Measurements from ENCODE around the gene SKAP1.

SKAP1 gene

GRCh38 chr17:48134912-48135480, 295.0 kb downstream of the SKAP1 start:
- peak in 1 of 2 experiments; percentile 18 for DNase-seq
- TF ChIP-seq POLR2A (IDR thresholded peaks at IDR 0.05; ENCODE audit: low read length) = no peak
- TF ChIP-seq GATA1 (IDR thresholded peaks at IDR 0.05; ENCODE audit: low read depth, low read length) = no peak

- TF ChIP-seq GATA1 (IDR thresholded peaks at IDR 0.05; ENCODE audit: low read depth, low read length) (no peak), POLR2A (IDR thresholded peaks at IDR 0.05; ENCODE audit: low read length) (no peak)
- no peak for DNase-seq
Measured at GRCh38 chr17:48132385-48132784, 297.6 kb downstream of the SKAP1 start.

- DNase-seq = peak; percentile 60 to 81
- TF ChIP-seq GATA1 (IDR thresholded peaks at IDR 0.05; ENCODE audit: low read depth, low read length) (no peak), POLR2A (IDR thresholded peaks at IDR 0.05; ENCODE audit: low read length) (no peak)
Measured at GRCh38 chr17:48131216-48131824, 298.7 kb downstream of the SKAP1 start.

- TF ChIP-seq GATA1 (IDR thresholded peaks at IDR 0.05; ENCODE audit: low read depth, low read length) (no peak), POLR2A (IDR thresholded peaks at IDR 0.05; ENCODE audit: low read length) (no peak)
- DNase-seq = no peak
Measured at GRCh38 chr17:48129981-48130380, 300.0 kb downstream of the SKAP1 start.

GRCh38 chr17:48128400-48128799, 301.6 kb downstream of the SKAP1 start:
- no peak for TF ChIP-seq GATA1 (IDR thresholded peaks at IDR 0.05; ENCODE audit: low read depth, low read length)
- TF ChIP-seq POLR2A (IDR thresholded peaks at IDR 0.05; ENCODE audit: low read length) = no peak
- DNase-seq = no peak

- no peak for DNase-seq
- TF ChIP-seq GATA1 (IDR thresholded peaks at IDR 0.05; ENCODE audit: low read depth, low read length) = no peak
- no peak for TF ChIP-seq POLR2A (IDR thresholded peaks at IDR 0.05; ENCODE audit: low read length)
Measured at GRCh38 chr17:48127371-48128051, 302.5 kb downstream of the SKAP1 start.

GRCh38 chr17:48126532-48126850, 303.5 kb downstream of the SKAP1 start:
- no peak for TF ChIP-seq POLR2A (IDR thresholded peaks at IDR 0.05; ENCODE audit: low read length)
- TF ChIP-seq GATA1 (IDR thresholded peaks at IDR 0.05; ENCODE audit: low read depth, low read length) = no peak
- no peak for DNase-seq

GRCh38 chr17:48125829-48126531, 304.0 kb downstream of the SKAP1 start:
- no peak for TF ChIP-seq GATA1 (IDR thresholded peaks at IDR 0.05; ENCODE audit: low read depth, low read length)
- no peak for TF ChIP-seq POLR2A (IDR thresholded peaks at IDR 0.05; ENCODE audit: low read length)
- no peak for DNase-seq

GRCh38 chr17:48123776-48124388, 306.1 kb downstream of the SKAP1 start:
- DNase-seq = no peak
- no peak for TF ChIP-seq POLR2A (IDR thresholded peaks at IDR 0.05; ENCODE audit: low read length)
- no peak for TF ChIP-seq GATA1 (IDR thresholded peaks at IDR 0.05; ENCODE audit: low read depth, low read length)

- no peak for DNase-seq
- TF ChIP-seq POLR2A (IDR thresholded peaks at IDR 0.05; ENCODE audit: low read length) (no peak), GATA1 (IDR thresholded peaks at IDR 0.05; ENCODE audit: low read depth, low read length) (no peak)
Measured at GRCh38 chr17:48123111-48123510, 306.9 kb downstream of the SKAP1 start.

- TF ChIP-seq POLR2A (IDR thresholded peaks at IDR 0.05; ENCODE audit: low read length) (no peak), GATA1 (IDR thresholded peaks at IDR 0.05; ENCODE audit: low read depth, low read length) (no peak)
Measured at GRCh38 chr17:48122665-48123045, 307.4 kb downstream of the SKAP1 start.

GRCh38 chr17:48121923-48122664, 307.9 kb downstream of the SKAP1 start:
- no peak for DNase-seq
- TF ChIP-seq GATA1 (IDR thresholded peaks at IDR 0.05; ENCODE audit: low read depth, low read length) = no peak
- TF ChIP-seq POLR2A (IDR thresholded peaks at IDR 0.05; ENCODE audit: low read length) = no peak

More at GRCh38 chr17:48122665-48123045, 307.4 kb downstream of the SKAP1 start:
- no peak for DNase-seq

GRCh38 chr17:48113201-48113676, 316.8 kb downstream of the SKAP1 start:
- TF ChIP-seq GATA1 (IDR thresholded peaks at IDR 0.05; ENCODE audit: low read depth, low read length) = no peak
- TF ChIP-seq POLR2A (IDR thresholded peaks at IDR 0.05; ENCODE audit: low read length) = no peak
- no peak for DNase-seq

All from erythroblast (primary cell).